ENCODE measurements around the gene C6orf62. TPM values are rescaled to one million over a fixed set of nuclear protein-coding genes. Genes with fewer than 3 reads are reported as not detected.
"Not testable (repeated sequence)": the region's sequence is repeated elsewhere in the genome, so short reads cannot be mapped to it uniquely, and the experiment has no call there.

Gene C6orf62
- total RNA-seq, 1 experiment from 2014 or later, result 128 TPM

GRCh38 chr6:24686408-24686807 lies 32.5 kb downstream of the C6orf62 start:
- H3K9me3 ChIP-seq (ENCODE audit: insufficient read depth, low read depth), result no peaks in the 10 kb centered on the region
- no peak overlapping the region for H3K4me3 ChIP-seq
- no TSS peak for BruUV-seq (replicated peaks)
- ChIA-PET CTCF (no interaction called here), POLR2A (ENCODE audit: unreplicated experiment) (no interaction called here)
- TF ChIP-seq CTCF (conservative IDR thresholded peaks at IDR 0.05), result no peak
- no peak for TF ChIP-seq EZH2 (IDR thresholded peaks at IDR 0.05; ENCODE audit: low read depth)
- peaks cover 5% of the 10 kb centered on the region; the same call in 1 of the 2 replicates for H3K9me2 ChIP-seq (ENCODE audit: insufficient read depth)
- H3K27ac ChIP-seq, result peak overlapping the region; percentile 23; the same call in 1 of the 2 replicates
- intact Hi-C loops (cut with micrococcal nuclease; ENCODE audit: unreplicated experiment), result no loop called here
- H2AFZ ChIP-seq, result no peak overlapping the region
- H3K4me2 ChIP-seq, result no peak overlapping the region; the same call in 1 of the 2 replicates
- no peaks in the 10 kb centered on the region for H4K20me1 ChIP-seq (ENCODE audit: insufficient read depth)
- H3K4me1 ChIP-seq (replicated peaks; ENCODE audit: insufficient read depth), result peaks cover 11% of the 10 kb centered on the region
- H3K27me3 ChIP-seq (ENCODE audit: insufficient read depth, low read depth), result no peaks in the 10 kb centered on the region
- no peaks in the 10 kb centered on the region for H3K79me2 ChIP-seq (ENCODE audit: low read depth)
- H3F3A ChIP-seq (ENCODE audit: insufficient read depth, low read depth), result no peaks in the 10 kb centered on the region
- 0 out of 2 replicates have a peak, but pooled peaks cover 4% of the 10 kb centered on the region for H3K36me3 ChIP-seq (ENCODE audit: low read depth)
- DNase-seq, result no peak

GRCh38 chr6:24683297-24684296 lies 35.4 kb downstream of the C6orf62 start:
- Histone ChIP-seq H3K36me3 (ENCODE audit: low read depth) (0 out of 2 replicates have a peak, but pooled peaks cover 4% of the 10 kb centered on the region), H3K79me2 (ENCODE audit: low read depth) (no peaks in the 10 kb centered on the region), H3K4me2 (no peak overlapping the region), H3F3A (ENCODE audit: insufficient read depth, low read depth) (no peaks in the 10 kb centered on the region), H3K9me3 (ENCODE audit: insufficient read depth, low read depth) (no peaks in the 10 kb centered on the region), H4K20me1 (ENCODE audit: insufficient read depth) (no peaks in the 10 kb centered on the region), H3K4me1 (replicated peaks; ENCODE audit: insufficient read depth) (peaks cover 11% of the 10 kb centered on the region), H2AFZ (no peak overlapping the region), H3K9me2 (ENCODE audit: insufficient read depth) (peaks cover 5% of the 10 kb centered on the region; the same call in 1 of the 2 replicates), H3K27me3 (ENCODE audit: insufficient read depth, low read depth) (no peaks in the 10 kb centered on the region), H3K4me3 (no peak overlapping the region), H3K27ac (no peak overlapping the region)
- no TSS peak for BruUV-seq (replicated peaks)
- CTCF ChIA-PET, result interaction anchor here (0.6 kb wide), 1 partner anchor 223 kb away, joined by 4 read pairs; no protein-coding TSS in a partner anchor
- TF ChIP-seq EZH2 (IDR thresholded peaks at IDR 0.05; ENCODE audit: low read depth), result no peak
- no peak for TF ChIP-seq CTCF (conservative IDR thresholded peaks at IDR 0.05)
- intact Hi-C loops (cut with micrococcal nuclease; ENCODE audit: unreplicated experiment), result no loop called here
- DNase-seq, result no peak
- POLR2A ChIA-PET (ENCODE audit: unreplicated experiment), result no interaction called here

GRCh38 chr6:24680582-24680981 lies 38.4 kb downstream of the C6orf62 start:
- Histone ChIP-seq H3K9me2 (ENCODE audit: insufficient read depth) (no peaks in the 10 kb centered on the region), H2AFZ (no peak overlapping the region), H3K9me3 (ENCODE audit: insufficient read depth, low read depth) (no peaks in the 10 kb centered on the region), H3K4me3 (no peak overlapping the region), H3K36me3 (ENCODE audit: low read depth) (no peaks in the 10 kb centered on the region), H3K4me1 (replicated peaks; ENCODE audit: insufficient read depth) (no peaks in the 10 kb centered on the region), H3K4me2 (no peak overlapping the region), H3K79me2 (ENCODE audit: low read depth) (no peaks in the 10 kb centered on the region), H3K27ac (no peak overlapping the region), H3K27me3 (ENCODE audit: insufficient read depth, low read depth) (no peaks in the 10 kb centered on the region), H4K20me1 (ENCODE audit: insufficient read depth) (no peaks in the 10 kb centered on the region), H3F3A (ENCODE audit: insufficient read depth, low read depth) (no peaks in the 10 kb centered on the region)
- TF ChIP-seq CTCF (conservative IDR thresholded peaks at IDR 0.05), result no peak
- TF ChIP-seq EZH2 (IDR thresholded peaks at IDR 0.05; ENCODE audit: low read depth), result no peak
- ChIA-PET POLR2A (ENCODE audit: unreplicated experiment) (no interaction called here), CTCF (no interaction called here)
- BruUV-seq (replicated peaks), result no TSS peak
- DNase-seq, result no peak
- intact Hi-C loops (cut with micrococcal nuclease; ENCODE audit: unreplicated experiment), result no loop called here

- H3K4me2 ChIP-seq; DNase-seq; H3K9me3 ChIP-seq (ENCODE audit: insufficient read depth, low read depth); H3K4me1 ChIP-seq (replicated peaks; ENCODE audit: insufficient read depth); CTCF ChIA-PET; BruUV-seq (replicated peaks); H3K4me3 ChIP-seq; H3K27me3 ChIP-seq (ENCODE audit: insufficient read depth, low read depth); POLR2A ChIA-PET (ENCODE audit: unreplicated experiment); H3F3A ChIP-seq (ENCODE audit: insufficient read depth, low read depth); intact Hi-C loops (cut with micrococcal nuclease; ENCODE audit: unreplicated experiment); H3K36me3 ChIP-seq (ENCODE audit: low read depth); H3K79me2 ChIP-seq (ENCODE audit: low read depth); H3K27ac ChIP-seq; H3K9me2 ChIP-seq (ENCODE audit: insufficient read depth); H2AFZ ChIP-seq; H4K20me1 ChIP-seq (ENCODE audit: insufficient read depth): not testable (repeated sequence)
These were observed 40.1 kb downstream of the C6orf62 start for GRCh38 chr6:24678792-24679352.

Measured in PC-9 (cell line).